OCI-LY1 (cell line): ENCODE measurements around the gene ADK.

Source experiments
- H2AFZ ChIP-seq: fragments of 200-600 bp; sonication (generic), shearing (Covaris generic); 2 replicates; pipeline ENCODE4 v1.6.0; 2014; ENCODE audit warnings: antibody characterized with exemption, mild to moderate bottlenecking, low read length
- H3F3A ChIP-seq: fragments of 200-600 bp; sonication (generic), shearing (Covaris generic); 2 replicates; pipeline ENCODE4 v1.6.0; 2014; ENCODE audit warnings: mild to moderate bottlenecking, antibody characterized with exemption, low read length, moderate library complexity; ENCODE audit not compliant: insufficient read depth
- H3K27ac ChIP-seq: fragments of 200-600 bp; sonication (generic); 2 replicates; pipeline ENCODE4 v1.5.1; 2014; ENCODE audit warnings: low read length, mixed run types, mild to moderate bottlenecking, low read depth; ENCODE audit not compliant: poor library complexity, severe bottlenecking
- H3K27me3 ChIP-seq: fragments of 200-600 bp; sonication (generic); 2 replicates; pipeline ENCODE4 v1.6.0; 2014; ENCODE audit warnings: antibody characterized with exemption, mild to moderate bottlenecking, low read length, moderate library complexity; ENCODE audit not compliant: insufficient read depth
- H3K36me3 ChIP-seq: fragments of 200-600 bp; sonication (generic); 2 replicates; pipeline ENCODE4 v1.6.1; 2014; ENCODE audit warnings: mild to moderate bottlenecking, antibody characterized with exemption, low read length, moderate library complexity, mixed read lengths; ENCODE audit not compliant: insufficient read depth
- H3K4me1 ChIP-seq: fragments of 200-600 bp; sonication (generic); 2 replicates; pipeline ENCODE4 v1.5.1; 2014; ENCODE audit warnings: mild to moderate bottlenecking, low read length, moderate library complexity; ENCODE audit not compliant: insufficient read depth, severe bottlenecking
- H3K4me2 ChIP-seq: fragments of 200-600 bp; sonication (generic), shearing (Covaris generic); 2 replicates; pipeline ENCODE4 v1.6.1; 2014; ENCODE audit warnings: low read length
- H3K4me3 ChIP-seq: fragments of 200-600 bp; sonication (generic); 2 replicates; pipeline ENCODE4 v1.5.1; 2014; ENCODE audit warnings: low read length, low read depth, mild to moderate bottlenecking, mixed read lengths; ENCODE audit not compliant: poor library complexity, severe bottlenecking
- H3K79me2 ChIP-seq: fragments of 200-600 bp; shearing (Covaris generic); 2 replicates; pipeline ENCODE4 v1.6.1; 2016; ENCODE audit warnings: mixed run types, low read length, mixed read lengths; ENCODE audit not compliant: insufficient read depth
- H3K9ac ChIP-seq: fragments of 200-600 bp; sonication (generic), shearing (Covaris generic); 2 replicates; pipeline ENCODE4 v1.6.1; 2014; ENCODE audit warnings: mild to moderate bottlenecking, low read length, mixed read lengths
- H3K9me2 ChIP-seq: fragments of 200-600 bp; sonication (generic), shearing (Covaris generic); 2 replicates; pipeline ENCODE4 v1.6.1; 2014; ENCODE audit warnings: low read depth, mild to moderate bottlenecking, low read length, mixed read lengths
- H3K9me3 ChIP-seq: fragments of 200-600 bp; shearing (Covaris generic); 2 replicates; pipeline ENCODE4 v1.6.1; 2014; ENCODE audit warnings: low read length, mixed read lengths
- H4K20me1 ChIP-seq: fragments of 200-600 bp; sonication (generic), shearing (Covaris generic); 2 replicates; pipeline ENCODE4 v1.6.0; 2016; ENCODE audit warnings: mild to moderate bottlenecking, low read length; ENCODE audit not compliant: insufficient read depth
- CTCF ChIP-seq: fragments of 200-600 bp; sonication (generic), shearing (Covaris generic); IDR thresholded peaks from 2 replicates; pipeline ENCODE4 v1.5.1; 2017; ENCODE audit warnings: mild to moderate bottlenecking, antibody characterized with exemption, low read length, moderate library complexity, mixed read lengths
- EZH2 ChIP-seq: fragments of 200-600 bp; sonication (generic), shearing (Covaris generic); IDR thresholded peaks from 2 replicates; pipeline ENCODE4 v1.8.0; 2017; ENCODE audit warnings: borderline replicate concordance, mixed run types, mild to moderate bottlenecking, antibody characterized with exemption, low read length, moderate library complexity, mixed read lengths

Gene ADK

GRCh38 chr10:74194545-74194944 is 43.5 kb downstream of the ADK start:
- H3K9me2 ChIP-seq = no peaks in the 10 kb centered on the region
- peaks cover 83% of the 10 kb centered on the region for H3K79me2 ChIP-seq
- no peaks in the 10 kb centered on the region for H4K20me1 ChIP-seq
- H3K4me1 ChIP-seq = peaks cover 14% of the 10 kb centered on the region
- H3K9me3 ChIP-seq = no peaks in the 10 kb centered on the region
- no peak overlapping the region for H2AFZ ChIP-seq
- H3K4me3 ChIP-seq = no peak overlapping the region
- no peaks in the 10 kb centered on the region for H3F3A ChIP-seq
- peaks cover 5% of the 10 kb centered on the region for H3K36me3 ChIP-seq
- H3K27ac ChIP-seq = no peak overlapping the region
- no peak for TF ChIP-seq EZH2
- TF ChIP-seq CTCF = no peak
- H3K27me3 ChIP-seq = no peaks in the 10 kb centered on the region
- no peak overlapping the region for H3K4me2 ChIP-seq
- H3K9ac ChIP-seq = no peak overlapping the region

- no peaks in the 10 kb centered on the region for H3K27me3 ChIP-seq
- no peaks in the 10 kb centered on the region for H3K9me3 ChIP-seq
- H3K79me2 ChIP-seq = peaks cover 78% of the 10 kb centered on the region
- H3K4me3 ChIP-seq = no peak overlapping the region
- no peak overlapping the region for H3K4me2 ChIP-seq
- H3K9me2 ChIP-seq = no peaks in the 10 kb centered on the region
- no peaks in the 10 kb centered on the region for H4K20me1 ChIP-seq
- TF ChIP-seq EZH2 = no peak
- TF ChIP-seq CTCF = no peak
- H3K36me3 ChIP-seq = peaks cover 5% of the 10 kb centered on the region
- no peak overlapping the region for H2AFZ ChIP-seq
- H3F3A ChIP-seq = no peaks in the 10 kb centered on the region
- H3K4me1 ChIP-seq = peaks cover 9% of the 10 kb centered on the region
- no peak overlapping the region for H3K27ac ChIP-seq
- no peak overlapping the region for H3K9ac ChIP-seq
Observed at GRCh38 chr10:74194999-74195398, 44.0 kb downstream of the ADK start.

- no peak overlapping the region for H3K9ac ChIP-seq
- no peaks in the 10 kb centered on the region for H3K4me1 ChIP-seq
Observed at GRCh38 chr10:74199315-74199714, 48.3 kb downstream of the ADK start.

More at GRCh38 chr10:74199315-74199714, 48.3 kb downstream of the ADK start:
- Histone ChIP-seq H3K4me3 (no peak overlapping the region), H3K36me3 (peaks cover 35% of the 10 kb centered on the region), H3K79me2 (peaks cover 37% of the 10 kb centered on the region), H3K27me3 (no peaks in the 10 kb centered on the region), H3K9me3 (no peaks in the 10 kb centered on the region), H3K9me2 (no peaks in the 10 kb centered on the region), H3K4me2 (no peak overlapping the region), H4K20me1 (no peaks in the 10 kb centered on the region), H3F3A (no peaks in the 10 kb centered on the region), H3K27ac (no peak overlapping the region), H2AFZ (no peak overlapping the region)
- TF ChIP-seq CTCF (no peak), EZH2 (no peak)
